NCI-H82 treated with DMSO at 0.1 percent for 48 hours (cell line): ENCODE results near the gene TRIM61.
"Not testable (repeated sequence)": the region's sequence is repeated elsewhere in the genome, so short reads cannot be mapped to it uniquely, and the experiment has no call there.

Experiments used
- DNase-seq: peaks from one replicate; lab custom pipeline; 2025; ENCODE audit not compliant: unreplicated experiment; lab: John Stamatoyannopoulos, UW

The TRIM61 gene

GRCh38 chr4:164959421-164959820 lies 18.0 kb downstream of the TRIM61 start:
- not testable (repeated sequence) for DNase-seq

DNA sequence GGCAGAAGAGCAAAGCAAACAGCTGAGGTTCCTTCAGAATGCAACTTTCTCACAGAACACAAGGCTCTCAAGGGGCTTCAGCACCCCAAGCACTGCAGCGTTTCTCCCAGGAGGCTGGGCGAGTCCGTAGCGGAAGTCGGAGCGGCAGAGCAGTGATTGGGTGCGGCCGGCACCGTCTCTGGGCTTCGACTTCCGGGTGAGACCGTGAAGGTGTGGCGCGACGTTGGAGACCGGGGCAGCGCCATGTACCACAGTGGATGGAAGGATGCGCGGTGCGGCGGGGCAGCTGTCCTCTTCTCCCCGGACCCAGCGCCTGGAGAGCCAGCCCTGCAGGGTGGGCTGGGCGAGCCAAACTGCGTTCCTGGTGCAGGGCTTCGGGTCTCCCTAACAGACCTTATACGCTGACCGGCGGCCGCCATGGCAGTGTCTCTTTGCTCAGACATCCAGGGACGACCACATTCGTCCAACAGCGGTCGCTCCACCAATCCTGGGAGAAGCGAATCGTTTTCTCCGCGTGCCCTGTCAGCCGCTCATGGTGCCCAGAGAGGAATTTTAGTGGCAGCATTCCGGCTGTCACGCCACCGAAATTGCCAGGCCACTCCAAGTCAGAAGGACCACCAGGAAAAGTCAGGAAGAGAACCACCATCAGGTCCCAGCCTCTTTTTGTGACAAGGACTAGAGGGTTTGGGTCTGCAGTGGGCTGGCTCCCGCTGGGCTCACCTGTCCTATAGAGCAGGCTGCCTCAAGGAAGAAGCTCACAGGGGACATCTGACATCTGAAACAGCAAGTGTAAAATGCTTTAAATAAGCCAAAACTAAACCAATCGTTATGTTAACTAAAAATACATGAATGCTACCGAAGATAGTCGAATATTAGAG lies 20.5 kb downstream of the TRIM61 start:
- DNase-seq, result peak; percentile 59

DNA sequence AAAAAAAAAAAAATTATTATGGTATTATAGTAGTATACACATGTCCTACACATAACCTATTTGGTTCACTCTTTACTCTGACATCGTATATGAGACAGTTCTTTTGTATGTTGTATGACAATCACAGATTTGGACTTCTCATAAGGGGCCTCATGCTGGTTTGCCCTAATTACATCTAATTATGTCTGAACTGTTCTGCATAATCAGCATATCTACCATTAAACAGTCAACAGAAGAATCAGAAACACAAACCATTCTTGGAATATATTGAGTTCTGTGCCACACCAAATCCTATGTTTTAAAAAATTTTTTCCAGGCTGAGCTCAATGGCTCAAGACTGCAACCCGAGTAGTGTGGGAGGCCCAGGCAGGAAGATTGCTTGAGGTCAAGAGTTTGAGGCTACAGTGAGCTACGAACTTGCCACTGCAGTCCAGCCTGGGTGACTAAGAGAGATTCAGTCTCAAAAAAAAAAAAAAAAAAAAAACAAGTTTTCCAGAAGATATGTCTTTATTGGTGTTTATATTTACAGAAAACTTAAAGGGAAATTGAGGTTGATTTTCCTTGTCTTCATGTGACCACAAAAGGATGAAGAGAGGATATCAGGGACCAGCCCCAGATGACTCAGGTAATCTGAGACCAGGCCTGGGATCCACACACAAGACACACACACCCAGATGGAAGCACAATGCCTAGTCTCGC lies 22.2 kb downstream of the TRIM61 start:
- no peak for DNase-seq

- no peak for DNase-seq
Observed at GRCh38 chr4:164952551-164952950, 24.9 kb downstream of the TRIM61 start.

DNA sequence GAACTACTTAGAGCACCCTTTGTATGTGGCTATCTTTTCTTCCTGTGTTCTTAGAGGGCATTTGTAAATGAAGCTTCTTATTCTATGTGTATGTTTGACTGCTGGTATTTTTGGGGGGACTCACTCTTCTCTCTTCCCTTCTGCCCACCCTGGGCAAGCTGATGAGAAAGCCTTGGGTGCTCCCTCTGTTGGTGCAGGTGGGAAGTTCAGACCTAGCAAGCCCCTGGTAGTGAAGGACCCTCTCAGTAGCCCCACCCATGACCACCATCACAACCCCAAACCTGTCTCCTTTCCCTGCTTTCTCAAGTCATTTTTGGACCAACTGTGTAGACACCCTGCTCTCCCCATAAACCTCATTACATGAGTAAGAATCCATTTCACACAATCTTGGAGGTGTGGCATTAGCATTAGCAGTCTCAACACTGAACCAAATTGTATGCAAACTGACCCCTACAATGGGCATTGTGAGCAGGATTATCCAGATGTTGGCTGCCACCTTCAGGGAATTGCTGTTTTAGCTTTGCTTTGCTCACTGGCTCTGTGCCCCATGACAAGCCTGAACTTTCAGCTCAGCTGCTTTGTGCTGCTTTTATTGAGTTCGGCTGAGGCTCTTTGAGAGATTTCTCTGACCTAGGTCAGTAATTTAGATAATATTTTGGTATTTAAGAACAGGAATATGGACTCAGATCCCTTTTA lies 27.9 kb downstream of the TRIM61 start:
- no peak for DNase-seq

DNA sequence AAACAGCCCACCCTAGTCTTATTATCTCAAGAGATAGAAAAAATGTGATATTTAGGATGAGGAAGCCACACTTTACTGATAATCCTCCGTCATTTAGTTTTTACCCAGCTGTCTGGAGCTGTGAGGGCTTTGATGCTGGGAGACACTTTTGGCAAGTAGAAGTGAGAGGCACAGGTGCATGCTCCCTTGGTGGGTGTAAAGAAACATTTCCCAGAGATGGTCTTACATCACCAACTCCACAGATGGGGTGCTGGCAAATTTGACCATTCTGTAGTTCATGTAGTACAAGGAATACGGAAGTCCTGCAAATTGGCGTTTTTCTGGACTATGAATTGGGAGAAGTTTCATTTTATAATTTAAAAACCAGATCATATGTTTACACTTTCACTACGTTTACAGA lies 28.5 kb downstream of the TRIM61 start:
- no peak for DNase-seq

DNA sequence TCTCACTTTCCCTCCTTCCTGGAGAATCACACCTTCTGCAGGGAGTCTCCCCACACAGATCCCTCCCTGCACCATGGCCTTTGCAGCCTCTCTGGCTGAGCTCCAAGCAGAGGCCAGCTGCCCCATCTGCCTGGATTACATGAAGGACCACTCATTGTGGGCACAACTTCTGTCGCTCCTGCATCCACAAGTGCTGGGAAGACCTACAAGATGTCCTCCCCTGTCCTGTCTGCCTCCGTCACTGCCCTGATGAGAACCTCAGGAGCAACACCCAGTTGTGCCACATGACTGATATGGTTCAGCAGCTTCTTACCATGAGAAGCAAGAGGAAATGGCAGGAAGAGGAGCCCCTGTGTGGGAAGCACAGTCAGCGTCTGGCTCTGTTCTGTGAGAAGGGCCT lies 29.5 kb downstream of the TRIM61 start:
- DNase-seq, result not testable (repeated sequence)

DNA sequence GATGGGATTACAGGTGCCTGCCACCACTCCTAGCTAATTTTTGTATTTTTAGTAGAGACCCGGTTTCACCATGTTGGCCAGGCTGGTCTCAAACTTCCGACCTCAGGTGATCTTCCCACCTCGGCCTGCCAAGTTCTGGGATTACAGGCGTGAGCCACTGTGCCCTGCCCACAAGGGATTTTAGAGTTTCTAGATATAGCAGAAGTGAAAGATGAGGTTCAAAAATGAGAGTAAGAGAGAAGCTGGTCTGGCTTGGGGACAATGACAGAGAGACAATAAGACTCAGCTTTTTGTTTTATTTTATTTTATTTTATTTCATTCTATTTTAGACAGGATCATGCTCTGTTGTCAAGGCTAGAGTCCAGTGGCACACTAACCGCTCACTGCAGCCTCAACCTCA lies 30.6 kb downstream of the TRIM61 start:
- DNase-seq, result no peak

DNA sequence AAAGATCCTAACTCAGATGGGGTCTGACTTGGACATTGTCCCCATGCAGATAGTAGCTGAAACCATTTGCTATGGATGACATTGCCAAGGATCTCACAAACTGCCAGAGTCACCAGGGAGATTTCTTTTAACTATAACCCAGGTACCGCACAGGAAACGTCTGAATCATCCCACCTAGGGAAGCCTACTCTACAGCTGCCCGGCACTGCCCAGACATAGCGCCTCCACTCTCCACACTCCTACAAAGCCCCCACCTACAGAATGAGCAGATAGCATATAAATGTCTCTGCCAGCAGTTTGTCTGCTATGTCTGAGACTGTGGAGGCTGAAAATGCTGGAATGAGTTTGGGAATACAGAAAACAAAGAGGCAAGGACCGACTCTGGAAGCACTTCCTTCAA lies 32.3 kb downstream of the TRIM61 start:
- DNase-seq, result no peak

- DNase-seq, result no peak
Observed at GRCh38 chr4:164943192-164943591, 34.3 kb downstream of the TRIM61 start.

DNA sequence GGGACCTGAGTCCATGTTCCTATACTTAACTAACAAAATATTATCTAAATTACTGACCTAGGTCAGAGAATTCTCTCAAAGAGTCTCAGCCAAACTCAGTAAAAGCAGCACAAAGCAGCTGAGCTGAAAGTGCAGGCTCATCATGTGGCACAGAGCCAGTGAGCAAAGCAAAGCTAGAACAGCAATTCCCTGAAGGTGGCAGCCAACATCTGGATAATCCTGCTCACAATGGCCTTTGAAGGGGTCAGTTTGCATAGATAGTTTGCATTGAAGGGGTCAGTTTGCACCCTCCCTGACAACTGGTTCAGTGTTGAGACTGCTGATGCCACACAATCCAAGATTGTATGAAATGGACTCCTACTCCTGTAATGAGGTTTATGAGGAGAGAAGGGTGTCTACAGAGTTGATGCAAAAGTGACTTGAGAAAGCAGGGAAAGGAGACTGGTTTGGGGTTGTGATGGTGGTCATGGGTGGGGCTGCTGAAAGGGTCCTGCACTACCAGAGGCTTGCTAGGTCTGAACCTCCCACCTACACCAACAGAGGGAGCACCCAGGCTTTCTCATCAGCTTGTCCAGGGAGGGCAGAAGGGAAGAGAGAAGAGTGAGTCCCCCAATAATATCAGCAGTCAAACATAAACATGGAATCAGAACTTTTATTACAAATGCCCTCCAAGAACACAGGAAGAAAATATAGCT lies 39.7 kb downstream of the TRIM61 start:
- DNase-seq, result peak; percentile 8

GRCh38 chr4:164935865-164936606 lies 41.4 kb downstream of the TRIM61 start:
- not testable (repeated sequence) for DNase-seq

GRCh38 chr4:164935363-164935762 lies 42.1 kb downstream of the TRIM61 start:
- DNase-seq, result no peak

DNA sequence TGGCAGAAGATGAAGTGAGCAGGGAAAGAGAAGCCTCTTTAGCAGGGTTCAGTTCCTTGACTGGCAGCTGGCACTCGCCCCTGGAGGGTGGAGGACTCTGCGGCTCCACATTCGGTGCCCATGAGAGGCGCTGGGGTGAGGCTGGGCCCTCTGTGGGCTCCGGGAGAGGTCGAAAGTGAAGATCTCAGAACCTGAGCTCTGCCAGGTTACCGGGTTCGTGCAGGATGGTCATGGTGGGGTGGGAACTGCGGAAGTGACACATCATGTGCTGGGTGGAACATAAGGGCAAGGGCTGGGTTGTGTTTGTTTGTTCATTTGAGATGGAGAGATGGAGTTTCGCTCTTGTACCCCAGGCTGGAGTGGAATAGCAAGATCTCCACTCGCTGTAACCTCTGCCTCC lies 44.2 kb downstream of the TRIM61 start:
- no peak for DNase-seq

GRCh38 chr4:164931551-164932324 lies 45.7 kb downstream of the TRIM61 start:
- no peak for DNase-seq

GRCh38 chr4:164930647-164931046 lies 46.8 kb downstream of the TRIM61 start:
- no peak for DNase-seq

GRCh38 chr4:164927101-164927500 lies 50.4 kb downstream of the TRIM61 start:
- DNase-seq, result not testable (repeated sequence)

DNA sequence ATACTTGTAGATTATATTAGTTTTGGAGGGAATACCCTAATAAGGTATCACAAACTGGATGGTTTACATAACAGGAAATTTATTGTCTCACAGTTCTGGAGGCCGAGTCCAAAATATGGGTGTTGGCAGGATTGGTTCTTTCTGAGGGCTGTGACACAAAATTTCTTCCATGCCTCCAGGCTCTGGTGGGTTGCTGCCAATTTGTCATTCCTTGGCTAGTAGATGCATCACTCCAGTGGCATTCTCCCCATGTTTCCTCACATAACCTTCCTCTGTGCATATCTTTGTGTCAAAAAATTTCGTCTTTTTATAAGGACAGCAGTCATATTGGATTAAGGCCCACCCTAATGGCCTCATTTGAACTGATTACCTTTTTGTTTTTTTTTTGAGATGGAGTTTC lies 51.2 kb downstream of the TRIM61 start:
- no peak for DNase-seq

- DNase-seq, result no peak
Observed at GRCh38 chr4:164924670-164925238, 52.7 kb downstream of the TRIM61 start.
